SU-DHL-6 (cell line): ENCODE results near the gene METTL14.

Experiments used
- H2AFZ ChIP-seq: fragments of 200-600 bp; sonication (generic); 2 replicates; pipeline ENCODE4 v1.6.1; 2014; ENCODE audit warnings: low read depth, mild to moderate bottlenecking, moderate library complexity, mixed read lengths, antibody characterized with exemption, low read length; ENCODE audit not compliant: severe bottlenecking
- H3F3A ChIP-seq: fragments of 200-600 bp; shearing (Covaris generic); 2 replicates; pipeline ENCODE4 v1.6.0; 2016; ENCODE audit warnings: antibody characterized with exemption, mild to moderate bottlenecking; ENCODE audit not compliant: insufficient read depth
- H3K27ac ChIP-seq: fragments of 200-600 bp; sonication (generic); 2 replicates; pipeline ENCODE4 v1.5.1; 2016; ENCODE audit warnings: low read depth, mild to moderate bottlenecking, low read length, moderate library complexity, mixed read lengths
- H3K27me3 ChIP-seq: fragments of 200-600 bp; sonication (generic), shearing (Covaris generic); 2 replicates; pipeline ENCODE4 v1.6.0; 2014; ENCODE audit warnings: mild to moderate bottlenecking, low read length
- H3K36me3 ChIP-seq: fragments of 200-600 bp; sonication (generic); 2 replicates; pipeline ENCODE4 v1.6.1; 2014; ENCODE audit warnings: mild to moderate bottlenecking, low read length, mixed read lengths
- H3K4me2 ChIP-seq: fragments of 300-600, 200-600 bp; shearing (Covaris generic), sonication (generic); 2 replicates; pipeline ENCODE4 v1.6.0; 2014; ENCODE audit warnings: low read length, low read depth, mild to moderate bottlenecking; ENCODE audit not compliant: poor library complexity, severe bottlenecking
- H3K4me3 ChIP-seq: fragments of 200-600 bp; sonication (generic); 2 replicates; pipeline ENCODE4 v1.5.1; 2014; ENCODE audit warnings: antibody characterized with exemption, low read length, mild to moderate bottlenecking, mixed read lengths; ENCODE audit not compliant: insufficient read depth, poor library complexity, severe bottlenecking
- H3K79me2 ChIP-seq: fragments of 200-600 bp; sonication (generic); 2 replicates; pipeline ENCODE4 v1.6.1; 2014; ENCODE audit warnings: mild to moderate bottlenecking, low read length, moderate library complexity; ENCODE audit not compliant: insufficient read depth
- H3K9ac ChIP-seq: fragments of 200-600 bp; sonication (generic); 2 replicates; pipeline ENCODE4 v1.7.0; 2014; ENCODE audit warnings: mild to moderate bottlenecking, low read length
- H3K9me2 ChIP-seq: fragments of 200-600 bp; sonication (generic); replicated peaks from 2 replicates; pipeline ENCODE4 v1.6.1; 2014; ENCODE audit warnings: low read length; ENCODE audit not compliant: insufficient read depth
- H3K9me3 ChIP-seq: fragments of 200-600 bp; sonication (generic); 2 replicates; pipeline ENCODE4 v1.6.1; 2014; ENCODE audit warnings: low read length, mixed read lengths; ENCODE audit not compliant: insufficient read depth
- H4K20me1 ChIP-seq: fragments of 200-600 bp; sonication (generic); 2 replicates; pipeline ENCODE4 v1.6.1; 2014; ENCODE audit warnings: low read depth, mild to moderate bottlenecking, antibody characterized with exemption, low read length, moderate library complexity, mixed read lengths
- CTCF ChIP-seq: fragments of 200-600 bp; sonication (generic); IDR thresholded peaks from one replicate; pipeline ENCODE4 v1.5.1; 2017; ENCODE audit warnings: antibody characterized with exemption, mild to moderate bottlenecking, low read length, moderate library complexity; ENCODE audit not compliant: insufficient read depth, poor library complexity, severe bottlenecking
- EZH2phosphoT487 ChIP-seq: fragments of 200-600 bp; sonication (generic), shearing (Covaris generic); conservative IDR thresholded peaks from 2 replicates; pipeline ENCODE4 v1.6.1; 2018; ENCODE audit warnings: mild to moderate bottlenecking, antibody characterized with exemption, low read length, moderate library complexity, mixed read lengths

METTL14 gene

DNA sequence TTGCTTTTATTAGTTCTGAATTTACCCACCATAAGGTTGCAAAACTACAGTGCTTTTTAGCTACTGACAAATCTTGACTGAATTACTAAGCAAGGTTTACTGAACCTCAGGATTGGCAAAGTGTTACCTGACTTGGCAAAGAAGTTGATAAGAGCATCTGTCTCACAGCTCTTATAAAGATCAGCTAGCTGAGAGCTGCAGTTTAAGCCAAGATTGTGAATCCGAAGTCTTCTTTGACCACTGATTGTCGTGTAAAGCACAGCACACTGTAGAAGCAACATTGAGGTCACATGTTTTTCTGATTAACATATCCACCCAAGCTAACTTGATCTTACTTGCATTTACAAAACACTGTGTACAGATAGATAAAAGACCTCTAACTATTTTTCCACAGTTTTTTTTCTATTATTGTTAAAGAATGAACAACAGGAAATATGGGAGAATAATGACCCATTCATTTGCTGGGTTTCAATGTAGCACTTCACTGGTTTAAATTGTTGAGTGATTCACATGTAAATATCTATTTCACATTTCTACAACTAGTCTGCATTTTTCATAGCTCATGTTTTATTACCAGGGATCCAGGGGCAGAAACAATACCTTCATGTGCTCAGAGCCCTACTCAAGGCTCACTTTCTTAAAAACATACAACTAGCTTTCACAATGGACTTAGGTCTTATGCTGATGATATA is 54.0 kb downstream of the METTL14 start:
- no peak overlapping the region for H3K4me3 ChIP-seq
- no peak overlapping the region for H3K9ac ChIP-seq
- H3K27me3 ChIP-seq: no peaks in the 10 kb centered on the region
- no peak overlapping the region for H3K27ac ChIP-seq
- no peaks in the 10 kb centered on the region for H3K9me2 ChIP-seq
- no peaks in the 10 kb centered on the region for H3K79me2 ChIP-seq
- no peaks in the 10 kb centered on the region for H3F3A ChIP-seq
- peaks cover 5% of the 10 kb centered on the region; the same call in 1 of the 2 replicates for H3K36me3 ChIP-seq
- TF ChIP-seq CTCF (no peak), EZH2phosphoT487 (no peak)
- no peaks in the 10 kb centered on the region for H4K20me1 ChIP-seq
- no peak overlapping the region for H3K4me2 ChIP-seq
- no peaks in the 10 kb centered on the region for H3K9me3 ChIP-seq
- H2AFZ ChIP-seq: no peak overlapping the region

DNA sequence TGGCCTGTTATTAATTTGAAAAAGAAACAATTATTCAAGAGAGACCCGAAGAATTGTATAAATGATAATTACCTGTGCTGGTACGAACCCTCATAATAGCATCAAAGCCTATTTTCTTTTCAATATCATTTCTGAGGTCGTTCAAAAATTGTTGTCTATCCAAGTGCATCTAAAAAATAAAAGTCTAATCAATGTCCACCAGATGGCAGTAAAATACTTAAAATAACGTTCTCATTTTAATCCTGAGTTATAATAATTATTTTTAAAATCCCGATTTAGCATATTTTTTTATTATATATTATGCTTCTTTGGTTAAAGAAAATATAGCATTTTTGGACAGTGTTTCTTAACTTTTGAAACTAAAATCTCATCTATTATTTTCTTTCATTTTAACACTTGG is 55.7 kb downstream of the METTL14 start:
- Histone ChIP-seq H3K79me2 (no peaks in the 10 kb centered on the region), H3K9me2 (no peaks in the 10 kb centered on the region), H3K4me3 (no peak overlapping the region), H2AFZ (no peak overlapping the region), H3K36me3 (peaks cover 5% of the 10 kb centered on the region; the same call in 1 of the 2 replicates), H3F3A (no peaks in the 10 kb centered on the region), H3K27ac (no peak overlapping the region), H3K9ac (no peak overlapping the region), H3K27me3 (no peaks in the 10 kb centered on the region), H3K9me3 (no peaks in the 10 kb centered on the region), H3K4me2 (no peak overlapping the region), H4K20me1 (no peaks in the 10 kb centered on the region)
- TF ChIP-seq EZH2phosphoT487 (no peak), CTCF (no peak)

DNA sequence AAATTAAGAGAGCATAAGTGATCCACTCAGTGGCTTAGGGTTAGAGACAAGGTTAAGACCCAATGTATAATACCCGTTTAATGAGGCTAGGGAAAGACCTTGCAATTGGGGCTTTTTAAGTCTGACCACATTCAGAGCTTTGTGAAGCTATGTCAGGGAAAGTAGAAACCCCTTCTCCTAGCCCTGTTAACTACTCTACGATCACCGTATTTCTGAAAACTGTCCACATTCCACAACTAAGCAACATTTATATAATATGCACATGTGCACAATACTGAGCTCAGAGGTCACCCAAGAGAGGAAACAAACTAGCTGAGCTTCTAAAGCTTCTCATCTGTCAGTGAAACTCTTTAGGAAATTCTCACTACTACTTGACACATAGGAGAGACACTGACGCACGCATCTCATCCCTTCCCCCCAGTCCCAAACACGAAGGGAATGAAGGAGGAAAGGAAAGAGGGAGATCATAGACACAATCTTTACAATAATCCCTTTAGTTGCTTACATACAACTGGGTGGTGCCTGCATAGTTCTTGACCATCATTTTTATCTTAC is 56.2 kb downstream of the METTL14 start:
- TF ChIP-seq EZH2phosphoT487 (no peak), CTCF (no peak)
- no peaks in the 10 kb centered on the region for H3K9me3 ChIP-seq
- no peaks in the 10 kb centered on the region for H3F3A ChIP-seq
- no peaks in the 10 kb centered on the region for H4K20me1 ChIP-seq
- no peaks in the 10 kb centered on the region for H3K79me2 ChIP-seq
- H3K36me3 ChIP-seq: peaks cover 5% of the 10 kb centered on the region; the same call in 1 of the 2 replicates
- H3K4me2 ChIP-seq: no peak overlapping the region
- no peak overlapping the region for H3K9ac ChIP-seq
- H3K9me2 ChIP-seq: no peaks in the 10 kb centered on the region
- no peaks in the 10 kb centered on the region for H3K27me3 ChIP-seq
- no peak overlapping the region for H3K4me3 ChIP-seq
- H3K27ac ChIP-seq: no peak overlapping the region
- H2AFZ ChIP-seq: no peak overlapping the region
